Measurements from ENCODE around the gene ANKRD40.

Gene ANKRD40

GRCh38 chr17:50668025-50668837, 39.5 kb downstream of the ANKRD40 start:
- DNase-seq, result no peak

GRCh38 chr17:50667259-50668024, 40.3 kb downstream of the ANKRD40 start:
- no peak for DNase-seq

GRCh38 chr17:50666316-50666715, 41.4 kb downstream of the ANKRD40 start:
- DNase-seq, result no peak

GRCh38 chr17:50665838-50666237, 41.9 kb downstream of the ANKRD40 start:
- DNase-seq, result no peak

- no peak for DNase-seq
These were observed 42.8 kb downstream of the ANKRD40 start for GRCh38 chr17:50664788-50665458.

GRCh38 chr17:50663812-50664374, 43.8 kb downstream of the ANKRD40 start:
- no peak for DNase-seq

GRCh38 chr17:50662632-50663225, 45.0 kb downstream of the ANKRD40 start:
- no peak for DNase-seq

- DNase-seq, result no peak
These were observed 45.8 kb downstream of the ANKRD40 start for GRCh38 chr17:50661795-50662391.

GRCh38 chr17:50661348-50661747, 46.4 kb downstream of the ANKRD40 start:
- DNase-seq, result no peak

- no peak for DNase-seq
These were observed 46.8 kb downstream of the ANKRD40 start for GRCh38 chr17:50660887-50661345.

- no peak for DNase-seq
These were observed 47.5 kb downstream of the ANKRD40 start for GRCh38 chr17:50660042-50660886.

GRCh38 chr17:50659179-50659578, 48.5 kb downstream of the ANKRD40 start:
- DNase-seq, result no peak

GRCh38 chr17:50658616-50659015, 49.1 kb downstream of the ANKRD40 start:
- DNase-seq, result peak; percentile 41

- DNase-seq, result no peak
These were observed 50.1 kb downstream of the ANKRD40 start for GRCh38 chr17:50657627-50658026.

GRCh38 chr17:50657054-50657453, 50.7 kb downstream of the ANKRD40 start:
- DNase-seq, result no peak

- DNase-seq, result no peak
These were observed 51.2 kb downstream of the ANKRD40 start for GRCh38 chr17:50656509-50656908.

GRCh38 chr17:50653738-50654137, 54.0 kb downstream of the ANKRD40 start:
- no peak for DNase-seq

- DNase-seq, result no peak
These were observed 56.1 kb downstream of the ANKRD40 start for GRCh38 chr17:50651661-50652060.

GRCh38 chr17:50649042-50649908, 58.4 kb downstream of the ANKRD40 start:
- DNase-seq, result no peak

- DNase-seq, result no peak
These were observed 60.5 kb downstream of the ANKRD40 start for GRCh38 chr17:50647187-50647586.

Measured in eye (tissue), 1 donor.